ENCODE measurements around the gene ANTXR2. TPM values are rescaled to one million over a fixed set of nuclear protein-coding genes. Genes with fewer than 3 reads are reported as not detected.

ANTXR2 gene
- total and polyA plus RNA-seq, 9 of the 15 experiments (the other 6 are each of a cell fraction or from before 2014, with no cell fraction given), result 10.1 to 83.8 (median 60.3) TPM

- no peak overlapping the region for H3K4me3 ChIP-seq
- no TSS peak for BruUV-seq (replicated peaks)
- H3K79me2 ChIP-seq (ENCODE audit: control insufficient read depth, insufficient read depth, low read length), result no peaks in the 10 kb centered on the region
- H3K4me2 ChIP-seq (ENCODE audit: insufficient read depth, low read length), result no peak overlapping the region
- FAIRE-seq, result no peak
- H3K36me3 ChIP-seq (ENCODE audit: control insufficient read depth, insufficient read depth, low read length), result no peaks in the 10 kb centered on the region
- ChIA-PET POLR2A (interaction anchor here (1.2 kb wide), 1 partner anchor 17 kb away, joined by 3 read pairs; no protein-coding TSS in a partner anchor), CTCF (ENCODE audit: low intra/inter-chr PET ratio) (interaction anchor here (0.6 kb wide), 1 partner anchor 124 kb away, joined by 3 read pairs; no protein-coding TSS in a partner anchor)
- ATAC-seq, result no peak
- no peaks in the 10 kb centered on the region for H3K9me1 ChIP-seq (ENCODE audit: control insufficient read depth, insufficient read depth, low read length)
- no peak overlapping the region for H3K9ac ChIP-seq (ENCODE audit: insufficient read depth in 1 of 2, low read depth in 2 of 2, low read length in 2 of 2)
- H3K27ac ChIP-seq (ENCODE audit: extremely low read depth, low read depth, low read length), result no peak overlapping the region
- WGBS (ENCODE audit: insufficient coverage, low coverage, missing lambda C conversion rate), result 56% methylated on average over 3 of the region's 3 CpGs
- no peaks in the 10 kb centered on the region for H3K9me3 ChIP-seq (replicated peaks; ENCODE audit: control insufficient read depth, insufficient read depth, low read depth, low read length)
- H4K20me1 ChIP-seq (replicated peaks; ENCODE audit: control insufficient read depth, insufficient read depth, low read length), result no peaks in the 10 kb centered on the region
- H3K4me1 ChIP-seq (replicated peaks in 1 of 2; ENCODE audit: control insufficient read depth in 2 of 2, insufficient read depth in 2 of 2, low read length in 2 of 2), result peaks cover 0 to 23% of the 10 kb centered on the region in 2 experiments; a peak in 3 of 5 replicates
- H2AFZ ChIP-seq (ENCODE audit: low read depth, low read length), result no peak overlapping the region
- in situ Hi-C loops (cut with MboI), result no loop called here
- no peak for DNase-seq (ENCODE audit: extremely low read depth in 1 of 4, low spot score in 3 of 4)
- no peaks in the 10 kb centered on the region for H3K27me3 ChIP-seq (ENCODE audit: control insufficient read depth in 2 of 2, insufficient read depth in 2 of 2, low read length in 2 of 2)
- intact Hi-C loops (cut with micrococcal nuclease), result no loop called here
- no peak for TF ChIP-seq CHD2 (IDR thresholded peaks at IDR 0.05; ENCODE audit: low read depth, low read length)
- no peak for TF ChIP-seq ZNF12 (CRISPR knock-in tag; IDR thresholded peaks at IDR 0.05)
- no peak for TF ChIP-seq GTF2A2 (tag; IDR thresholded peaks at IDR 0.05)
- no peak for TF ChIP-seq TSHZ1 (CRISPR knock-in tag; IDR thresholded peaks at IDR 0.05)
- no peak for TF ChIP-seq ARID4B (CRISPR knock-in tag; IDR thresholded peaks at IDR 0.05)
- no peak for TF ChIP-seq STAT6 (CRISPR knock-in tag; IDR thresholded peaks at IDR 0.05)
- no peak for TF ChIP-seq TFE3 (CRISPR knock-in tag; IDR thresholded peaks at IDR 0.05)
- no peak for TF ChIP-seq PHF20 (IDR thresholded peaks at IDR 0.05; ENCODE audit: partially characterized antibody)
- no peak for TF ChIP-seq ZNF316 (IDR thresholded peaks at IDR 0.05)
Observed at GRCh38 chr4:80078346-80079092, 5.5 kb upstream of the ANTXR2 start.

All from K562 (cell line).